AG04450 (cell line): ENCODE results near the gene GRAMD1C. TPM values are rescaled to one million over a fixed set of nuclear protein-coding genes. Genes with fewer than 3 reads are reported as not detected.
A peak's percentile ranks its signal among the peaks of the same experiment; 100 is the strongest.

ENCODE experiments used
- CTCF ChIA-PET: fragments of 300-600, 350-600 bp; formaldehyde crosslinking; extraction: SDS; loops from one replicate; lab custom pipeline; 2022; ENCODE audit warnings: antibody characterized with exemption, inconsistent platforms; lab: Charles Lee
- POLR2A ChIA-PET: fragments of 350-600 bp; formaldehyde crosslinking; extraction: SDS; loops from one replicate; lab custom pipeline; 2021; ENCODE audit warnings: antibody characterized with exemption, inconsistent platforms; lab: Yijun Ruan, JAX
- DNase-seq: peaks from one replicate; pipeline ENCODE4 v3.0.0-alpha.2; 2011; ENCODE audit warnings: low read depth, low spot score
- H3K27ac ChIP-seq: one replicate; pipeline ENCODE4 v1.5.1; 2012; ENCODE audit warnings: low read depth, low read length, control low read depth
- H3K27me3 ChIP-seq: one replicate; pipeline ENCODE4 v1.6.0; 2012; ENCODE audit warnings: low read length; ENCODE audit not compliant: control insufficient read depth, insufficient read depth
- H3K4me3 ChIP-seq: 2 replicates; pipeline ENCODE4 v1.5.1; 2011; ENCODE audit warnings: mild to moderate bottlenecking, low read depth, low read length, control low read depth
- H3K9me3 ChIP-seq: 2 replicates; pipeline ENCODE4 v1.5.1; 2012; ENCODE audit warnings: low read length; ENCODE audit not compliant: control insufficient read depth, insufficient read depth
- CTCF ChIP-seq: IDR thresholded peaks from 2 replicates; pipeline ENCODE4 v1.5.1; 2011; ENCODE audit warnings: low read depth, low read length, control low read depth, inconsistent platforms
- polyA minus RNA-seq: library from RNA; depleted of rRNA, polyadenylated mRNA; stranded (reverse); fragments of >200 nt; gene quantifications from 2 replicates; pipeline ENCODE4 v1.2.3, GENCODE V29; 2011; rRNA and poly(A)+ RNA removed
- polyA plus RNA-seq: library from polyadenylated mRNA; depleted of rRNA; stranded (reverse); fragments of >200 nt; gene quantifications from 2 replicates; pipeline ENCODE4 v1.2.3, GENCODE V29; 2011; rRNA removed

GRAMD1C gene
- polyA plus RNA-seq (3.0 and 4.2 TPM in 2 replicates), polyA minus RNA-seq (3.6 and 6.7 TPM in 2 replicates)

GRCh38 chr3:113838631-113839209 is at the start of gene GRAMD1C:
Gene GRAMD1C, plus strand, starts transcription at chr3:113838788. Its CDS starts 122 bp downstream, at chr3:113838910.
- peak within 1 kb of the TSS; percentile 77 for H3K4me3 ChIP-seq
- H3K9me3 ChIP-seq = no peaks in the 10 kb centered on the region
- POLR2A ChIA-PET = interaction anchor here (0.7 kb wide), 1 partner anchor 19 kb away, joined by 6 read pairs; no protein-coding TSS in a partner anchor
- no peaks in the 10 kb centered on the region for H3K27me3 ChIP-seq
- no peak within 1 kb of the TSS for H3K27ac ChIP-seq
- peak; percentile 86 for TF ChIP-seq CTCF
- CTCF ChIA-PET = interaction anchor here (0.6 to 4.9 kb wide), 32 partner anchors 13 to 1985 kb away, joined by 3 to 34 read pairs (median 4); partner anchors contain the start of gene ATG3
- DNase-seq = peak; percentile 74

DNA sequence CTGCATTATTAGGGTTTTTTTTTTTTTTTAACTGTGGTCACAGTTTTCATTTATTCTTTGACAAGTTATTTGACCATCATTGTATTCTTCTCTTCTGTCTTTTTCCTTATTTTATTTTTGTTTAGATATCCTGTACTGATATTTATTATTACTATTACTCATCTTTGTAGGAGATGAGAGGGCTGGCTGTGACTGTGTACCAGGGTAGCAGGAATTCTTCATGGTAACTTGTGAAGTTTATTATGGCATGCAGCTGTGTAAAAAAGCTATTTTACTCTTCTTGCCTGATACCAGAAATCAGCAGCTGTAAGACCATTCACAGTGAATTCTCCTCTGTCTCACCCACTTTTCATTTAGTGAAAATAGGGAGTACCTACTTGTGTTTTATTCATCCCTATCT is 47.2 kb upstream of the GRAMD1C start:
- no peak overlapping the region for H3K27ac ChIP-seq
- no peak overlapping the region for H3K4me3 ChIP-seq
- ChIA-PET POLR2A (interaction anchor here (0.9 to 1.7 kb wide), 2 partner anchors 18 to 46 kb away, joined by 4 read pairs; no protein-coding TSS in a partner anchor), CTCF (interaction anchor here (1.3 kb wide), 1 partner anchor 21 kb away, joined by 3 read pairs; no protein-coding TSS in a partner anchor)
- DNase-seq = no peak
- no peak for TF ChIP-seq CTCF
- H3K27me3 ChIP-seq = no peaks in the 10 kb centered on the region
- H3K9me3 ChIP-seq = no peaks in the 10 kb centered on the region

DNA sequence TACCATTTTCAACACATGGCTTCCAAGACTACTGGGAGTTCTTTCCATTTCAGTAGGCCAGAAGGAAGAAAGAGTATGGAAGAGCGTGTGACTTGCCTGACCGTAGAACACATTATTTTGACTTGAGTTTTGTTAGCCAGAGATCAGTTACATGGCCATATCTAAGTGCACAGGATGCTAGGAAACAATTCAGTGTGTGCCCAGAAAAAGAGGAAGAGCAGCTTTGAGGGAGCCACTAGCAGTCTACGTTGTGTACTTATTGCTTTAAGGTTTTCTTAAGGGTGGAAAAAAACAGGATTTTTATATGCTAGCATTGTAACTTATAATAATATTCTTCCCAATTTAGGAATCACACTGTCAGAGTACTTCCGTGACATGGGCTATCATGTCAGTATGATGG is 44.1 kb upstream of the GRAMD1C start:
- ChIA-PET POLR2A (no interaction called here), CTCF (interaction anchor here (1.0 to 1.2 kb wide), 2 partner anchors 50 to 59 kb away, joined by 3 to 5 read pairs; no protein-coding TSS in a partner anchor)
- TF ChIP-seq CTCF = no peak
- no peak overlapping the region for H3K27ac ChIP-seq
- H3K9me3 ChIP-seq = no peaks in the 10 kb centered on the region
- DNase-seq = no peak
- no peak overlapping the region for H3K4me3 ChIP-seq
- no peaks in the 10 kb centered on the region for H3K27me3 ChIP-seq

GRCh38 chr3:113795693-113796092 is 42.9 kb upstream of the GRAMD1C start:
- Histone ChIP-seq H3K27me3 (no peaks in the 10 kb centered on the region), H3K9me3 (no peaks in the 10 kb centered on the region), H3K27ac (no peak overlapping the region), H3K4me3 (no peak overlapping the region)
- no peak for TF ChIP-seq CTCF
- DNase-seq = no peak
- ChIA-PET POLR2A (no interaction called here), CTCF (interaction anchor here (0.8 to 1.2 kb wide), 2 partner anchors 43 to 60 kb away, joined by 3 read pairs; partner anchors contain the start of gene GRAMD1C)
